Psoas muscle (tissue), 8 donors: ENCODE data around the gene INTS13. TPM values are rescaled to one million over a fixed set of nuclear protein-coding genes. Genes with fewer than 3 reads are reported as not detected.
A peak's percentile ranks its signal among the peaks of the same experiment; 100 is the strongest.

Experiments
- ATAC-seq, 4 donors: fragments of 200-7000 bp; cut with Tn5 transposase; one replicate each; pipeline ENCODE4 v1.9.1; 2020; ENCODE audit warnings: moderate library complexity in 3 of 4, mild to moderate bottlenecking in 2 of 4
- DNase-seq, 2 donors: peaks; one replicate each; pipeline ENCODE4 v3.0.0-alpha.2; 2020
- H3K27ac ChIP-seq: fragments of 200-600 bp; one replicate; pipeline ENCODE4 v1.8.0; 2022
- H3K27me3 ChIP-seq, 3 donors: fragments of 200-600 bp in 1 of 3; one replicate each; pipeline versions ENCODE4 v1.6.1 to v1.8.0; 2013 to 2022; ENCODE audit warnings: low read length in 2 of 3, mild to moderate bottlenecking in 2 of 3, moderate library complexity in 1 of 3; ENCODE audit not compliant: insufficient read depth in 3 of 3
- H3K36me3 ChIP-seq, 2 donors: fragments of 200-600 bp in 1 of 2; one replicate each; pipeline versions ENCODE4 v1.6.1 to v1.8.0; 2013 to 2022; ENCODE audit warnings: low read depth in 1 of 2, mild to moderate bottlenecking in 1 of 2, moderate library complexity in 1 of 2; ENCODE audit not compliant: insufficient read depth in 1 of 2
- H3K4me1 ChIP-seq: fragments of 200-600 bp; one replicate; pipeline ENCODE4 v1.8.0; 2022
- H3K4me3 ChIP-seq: fragments of 200-600 bp; one replicate; pipeline ENCODE4 v1.8.0; 2022; ENCODE audit warnings: mild to moderate bottlenecking
- H3K9me3 ChIP-seq: fragments of 200-600 bp; one replicate; pipeline ENCODE4 v1.8.0; 2022
- WGBS, 3 donors: extraction: QIAGEN DNeasy Blood & Tissue Kit; methylation state at CpG; one replicate each; pipeline versions ENCODE4 v1.1.6 to v1.1.7; 2013; 5-methylcytosine and 5-hydroxymethylcytosine counted together
- intact Hi-C, 2 donors: fragments of 100-400 bp; cut with DNase I; formaldehyde crosslinking; loops; one replicate each; pipeline versions ENCODE4 v1.11.0 to v1.14.2; 2022
- polyA plus RNA-seq, 3 donors: library from polyadenylated mRNA; stranded (reverse); fragments of 200-250 nt; gene quantifications; one replicate each; pipeline ENCODE4 v1.2.3, GENCODE V29; 2013
- total RNA-seq, 4 donors: library from RNA; stranded (reverse); fragmentation: NEBNext Ultra II Directional in 2 of 4; extraction: Animal tissue kit (Norgen Biotek cat#: 25700) in 2 of 4; gene quantifications; one replicate each; pipeline versions ENCODE4 v1.2.1 to v1.2.4, GENCODE V29; 2021 to 2023
- TF ChIP-seq, protein P1 (sequence below): fragments of 200-600 bp; IDR thresholded peaks from one replicate; pipeline ENCODE4 v1.8.0; 2022; ENCODE audit warnings: antibody characterized with exemption
- donor health status: healthy with polysubstance abuse.
- donor health status: DM: no; HTN: no; CAD: no; lungs with moderate emphysema.
- donor health status: Bipolar disorder and iron deficiency.
- donor health status: healthy.
- donor health status: DM: yes; HTN: yes; CAD: no.
- donor health status: DM: no; HTN: no; CAD: no.
- donor health status: DM: no; HTN: no; CAD: no.
- donor health status: DM: yes; HTN: yes; CAD: no.

The INTS13 gene
- total and polyA plus RNA-seq, 7 donors: 21.0 to 35.4 (median 24.6) TPM

DNA sequence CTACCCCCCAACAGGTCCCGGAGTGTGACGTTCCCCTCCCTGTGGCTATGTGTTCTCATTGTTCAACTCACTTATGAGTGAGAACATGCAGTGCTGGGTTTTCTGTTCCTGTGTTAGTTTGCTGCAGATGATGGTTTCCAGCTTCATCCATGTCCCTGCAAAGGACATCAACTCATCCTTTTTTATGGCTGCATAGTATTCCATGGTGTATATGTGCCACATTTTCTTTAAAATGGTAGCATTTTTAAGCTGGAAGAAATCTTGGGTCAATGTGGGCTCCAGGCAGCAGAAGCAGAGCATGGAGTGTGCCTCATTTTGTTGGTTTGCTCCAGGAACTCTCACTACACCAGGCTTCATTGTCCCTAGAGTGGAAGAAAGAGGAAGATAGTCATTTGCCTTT, 57.2 kb downstream of the INTS13 start:
- Histone ChIP-seq H3K36me3 (no peaks in the 10 kb centered on the region), H3K27me3 (no peaks in the 10 kb centered on the region), H3K9me3 (no peaks in the 10 kb centered on the region), H3K4me1 (peaks cover 16% of the 10 kb centered on the region), H3K27ac (no peak overlapping the region), H3K4me3 (no peak overlapping the region)
- intact Hi-C loops: no loop called here
- WGBS, 3 donors: 73 to 97% (median 94%) methylated on average over 2 of the region's 2 CpGs
- DNase-seq: no peak
- TF ChIP-seq, protein P1, sequence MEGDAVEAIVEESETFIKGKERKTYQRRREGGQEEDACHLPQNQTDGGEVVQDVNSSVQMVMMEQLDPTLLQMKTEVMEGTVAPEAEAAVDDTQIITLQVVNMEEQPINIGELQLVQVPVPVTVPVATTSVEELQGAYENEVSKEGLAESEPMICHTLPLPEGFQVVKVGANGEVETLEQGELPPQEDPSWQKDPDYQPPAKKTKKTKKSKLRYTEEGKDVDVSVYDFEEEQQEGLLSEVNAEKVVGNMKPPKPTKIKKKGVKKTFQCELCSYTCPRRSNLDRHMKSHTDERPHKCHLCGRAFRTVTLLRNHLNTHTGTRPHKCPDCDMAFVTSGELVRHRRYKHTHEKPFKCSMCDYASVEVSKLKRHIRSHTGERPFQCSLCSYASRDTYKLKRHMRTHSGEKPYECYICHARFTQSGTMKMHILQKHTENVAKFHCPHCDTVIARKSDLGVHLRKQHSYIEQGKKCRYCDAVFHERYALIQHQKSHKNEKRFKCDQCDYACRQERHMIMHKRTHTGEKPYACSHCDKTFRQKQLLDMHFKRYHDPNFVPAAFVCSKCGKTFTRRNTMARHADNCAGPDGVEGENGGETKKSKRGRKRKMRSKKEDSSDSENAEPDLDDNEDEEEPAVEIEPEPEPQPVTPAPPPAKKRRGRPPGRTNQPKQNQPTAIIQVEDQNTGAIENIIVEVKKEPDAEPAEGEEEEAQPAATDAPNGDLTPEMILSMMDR: no peak
- ATAC-seq: no peak

DNA sequence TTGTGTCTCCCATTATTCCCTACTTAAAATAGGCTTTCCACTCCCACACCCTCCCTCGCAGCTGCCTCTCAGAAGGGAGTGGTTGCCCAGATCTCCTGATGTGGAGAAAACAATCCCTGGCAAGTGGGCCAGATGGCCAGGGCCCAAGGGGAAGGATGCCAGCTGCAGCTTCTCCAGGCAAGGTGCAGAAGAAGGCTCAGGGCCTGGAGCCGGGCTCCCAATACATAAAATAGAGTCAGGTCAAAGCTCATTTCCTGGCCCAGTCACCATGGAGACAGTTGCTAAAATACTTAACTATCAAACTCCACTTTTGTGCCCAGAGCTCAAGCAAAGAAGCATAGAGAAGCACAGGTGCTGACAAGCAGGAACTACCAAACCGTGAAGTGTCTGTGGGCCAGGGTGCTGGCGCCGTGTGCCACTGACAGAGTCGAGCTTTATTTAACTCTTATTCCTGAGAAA, 59.1 kb downstream of the INTS13 start:
- Histone ChIP-seq H3K4me3 (no peak overlapping the region), H3K27me3 (no peaks in the 10 kb centered on the region), H3K4me1 (peaks cover 16% of the 10 kb centered on the region), H3K9me3 (no peaks in the 10 kb centered on the region), H3K27ac (peak overlapping the region; percentile 15), H3K36me3 (no peaks in the 10 kb centered on the region)
- intact Hi-C loops: no loop called here
- DNase-seq (peak; percentile 59 to 81), ATAC-seq (peak; percentile 81 to 95 (median 90))
- 5 to 7% (median 6%) methylated on average over 6 of the region's 6 CpGs for WGBS, 3 donors
- TF ChIP-seq, protein P1: no peak

DNA sequence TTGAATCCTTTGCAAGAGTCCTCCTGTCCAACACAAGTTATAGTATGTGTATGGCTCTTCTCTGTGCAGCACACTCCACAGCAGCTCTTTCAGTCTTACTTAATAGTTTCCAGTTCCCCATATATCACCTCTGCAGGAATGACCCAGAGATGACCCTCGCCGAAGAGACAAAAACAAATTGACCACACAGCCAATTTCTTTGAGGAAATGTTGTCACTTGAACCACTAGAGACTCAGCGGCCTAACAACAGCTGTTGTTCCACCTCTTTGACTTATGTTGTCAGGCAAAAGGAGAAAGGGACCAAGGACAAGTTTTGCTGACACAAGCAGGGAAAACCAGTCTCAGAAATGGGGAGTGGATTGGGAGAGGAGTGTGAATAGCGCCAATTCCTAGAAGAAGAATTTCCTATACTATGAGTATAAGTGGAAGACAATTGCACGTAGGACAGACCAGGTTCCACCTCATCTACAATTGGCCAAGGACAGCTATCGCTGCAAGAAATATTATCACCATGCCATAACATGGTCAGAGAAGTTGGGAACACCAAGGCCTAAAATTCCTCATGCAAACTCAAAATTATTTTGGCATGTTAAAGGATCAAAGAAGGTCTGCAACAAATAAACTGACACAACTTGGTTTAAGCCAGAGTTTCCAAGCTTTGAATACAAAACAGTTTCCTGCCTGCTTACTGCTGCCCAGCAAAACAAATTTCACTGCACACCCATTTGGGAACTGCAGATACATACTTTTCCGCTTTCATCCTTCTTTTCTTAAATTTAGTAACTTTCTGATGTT, 63.1 kb downstream of the INTS13 start:
- H3K9me3 ChIP-seq: no peaks in the 10 kb centered on the region
- WGBS, 3 donors: 49 to 62% (median 60%) methylated on average over 7 of the region's 7 CpGs
- DNase-seq: no peak
- intact Hi-C loops: no loop called here
- TF ChIP-seq, protein P1: no peak
- H3K4me3 ChIP-seq: no peak overlapping the region
- H3K36me3 ChIP-seq: no peaks in the 10 kb centered on the region
- ATAC-seq: no peak
- no peaks in the 10 kb centered on the region for H3K27me3 ChIP-seq
- H3K27ac ChIP-seq: no peak overlapping the region
- peaks cover 24% of the 10 kb centered on the region for H3K4me1 ChIP-seq

DNA sequence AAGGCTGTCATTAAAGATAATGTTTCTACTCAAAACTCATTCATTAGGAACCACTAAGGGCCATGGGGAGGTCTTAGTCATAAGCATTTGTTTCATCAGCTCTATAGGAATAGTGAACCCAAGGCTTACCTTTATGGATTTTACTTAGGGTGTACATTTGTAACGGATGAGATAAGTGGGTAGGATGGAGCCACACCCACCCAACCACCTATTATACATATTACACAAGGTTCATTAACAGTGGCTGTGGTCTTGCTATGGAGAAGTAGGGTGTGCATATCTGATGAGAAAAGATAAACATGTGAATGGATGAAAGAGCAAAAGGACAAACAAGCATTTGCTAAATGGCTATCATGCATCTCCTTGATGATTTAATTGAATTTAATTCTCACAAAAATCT, 65.2 kb downstream of the INTS13 start:
- H3K36me3 ChIP-seq: no peaks in the 10 kb centered on the region
- TF ChIP-seq, protein P1: no peak
- H3K9me3 ChIP-seq: no peaks in the 10 kb centered on the region
- H3K4me3 ChIP-seq: no peak overlapping the region
- H3K27ac ChIP-seq: no peak overlapping the region
- intact Hi-C loops: no loop called here
- no peak for DNase-seq
- H3K27me3 ChIP-seq: no peaks in the 10 kb centered on the region
- 80 to 97% (median 93%) methylated on average over 1 of the region's 1 CpG for WGBS, 3 donors
- no peak for ATAC-seq
- peaks cover 10% of the 10 kb centered on the region for H3K4me1 ChIP-seq
